ENCODE measurements around the gene DNASE2B.

Gene DNASE2B

DNA sequence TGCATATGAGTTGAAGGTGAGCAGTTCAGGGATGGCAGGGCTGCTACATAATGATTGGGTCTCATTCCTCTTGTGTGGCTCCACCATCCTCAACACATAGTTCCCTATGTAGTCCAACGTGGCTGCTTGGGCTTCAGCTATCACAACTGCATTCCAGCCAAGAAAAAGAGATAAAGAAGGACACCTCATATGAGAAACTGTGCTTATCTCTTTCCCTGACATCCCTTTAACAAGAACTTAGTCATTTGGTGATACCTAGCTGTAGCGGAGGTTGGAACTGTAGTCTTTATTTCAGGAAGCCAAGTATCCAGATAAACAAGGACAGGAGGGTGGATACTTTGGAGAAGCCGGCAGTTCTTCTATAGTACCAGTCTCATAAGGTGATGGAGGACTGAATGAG lies 42.7 kb upstream of the DNASE2B start:
- TF ChIP-seq, protein P1, sequence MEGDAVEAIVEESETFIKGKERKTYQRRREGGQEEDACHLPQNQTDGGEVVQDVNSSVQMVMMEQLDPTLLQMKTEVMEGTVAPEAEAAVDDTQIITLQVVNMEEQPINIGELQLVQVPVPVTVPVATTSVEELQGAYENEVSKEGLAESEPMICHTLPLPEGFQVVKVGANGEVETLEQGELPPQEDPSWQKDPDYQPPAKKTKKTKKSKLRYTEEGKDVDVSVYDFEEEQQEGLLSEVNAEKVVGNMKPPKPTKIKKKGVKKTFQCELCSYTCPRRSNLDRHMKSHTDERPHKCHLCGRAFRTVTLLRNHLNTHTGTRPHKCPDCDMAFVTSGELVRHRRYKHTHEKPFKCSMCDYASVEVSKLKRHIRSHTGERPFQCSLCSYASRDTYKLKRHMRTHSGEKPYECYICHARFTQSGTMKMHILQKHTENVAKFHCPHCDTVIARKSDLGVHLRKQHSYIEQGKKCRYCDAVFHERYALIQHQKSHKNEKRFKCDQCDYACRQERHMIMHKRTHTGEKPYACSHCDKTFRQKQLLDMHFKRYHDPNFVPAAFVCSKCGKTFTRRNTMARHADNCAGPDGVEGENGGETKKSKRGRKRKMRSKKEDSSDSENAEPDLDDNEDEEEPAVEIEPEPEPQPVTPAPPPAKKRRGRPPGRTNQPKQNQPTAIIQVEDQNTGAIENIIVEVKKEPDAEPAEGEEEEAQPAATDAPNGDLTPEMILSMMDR (IDR thresholded peaks at IDR 0.05; ENCODE audit: low read length, missing control alignments), result no peak
- no peak overlapping the region for H3K4me3 ChIP-seq (replicated peaks; ENCODE audit: low read depth, low read length)
- no peak for DNase-seq (ENCODE audit: low read depth)

DNA sequence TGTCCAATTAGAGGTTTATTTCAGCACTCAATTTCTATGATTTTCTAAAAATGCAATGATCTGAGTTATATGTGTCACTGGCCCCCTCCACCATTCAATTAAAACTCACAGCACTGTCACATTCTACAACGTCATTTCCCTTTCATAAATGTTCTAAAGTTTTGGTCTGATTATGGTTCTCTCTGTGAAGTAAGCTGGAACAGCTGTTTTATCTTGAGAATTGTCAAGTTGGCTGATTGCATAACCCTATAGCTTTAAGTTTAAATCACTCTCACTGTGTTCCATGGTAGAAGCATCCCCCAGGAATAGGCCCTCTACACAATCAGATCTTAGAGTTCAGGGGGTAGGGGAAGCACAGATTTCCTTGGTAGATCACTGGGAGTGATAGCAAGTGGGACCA lies 41.4 kb upstream of the DNASE2B start:
- no peak overlapping the region for H3K4me3 ChIP-seq (replicated peaks; ENCODE audit: low read depth, low read length)
- peak; percentile 64 for DNase-seq (ENCODE audit: low read depth)
- TF ChIP-seq, protein P1 (IDR thresholded peaks at IDR 0.05; ENCODE audit: low read length, missing control alignments), result no peak

DNA sequence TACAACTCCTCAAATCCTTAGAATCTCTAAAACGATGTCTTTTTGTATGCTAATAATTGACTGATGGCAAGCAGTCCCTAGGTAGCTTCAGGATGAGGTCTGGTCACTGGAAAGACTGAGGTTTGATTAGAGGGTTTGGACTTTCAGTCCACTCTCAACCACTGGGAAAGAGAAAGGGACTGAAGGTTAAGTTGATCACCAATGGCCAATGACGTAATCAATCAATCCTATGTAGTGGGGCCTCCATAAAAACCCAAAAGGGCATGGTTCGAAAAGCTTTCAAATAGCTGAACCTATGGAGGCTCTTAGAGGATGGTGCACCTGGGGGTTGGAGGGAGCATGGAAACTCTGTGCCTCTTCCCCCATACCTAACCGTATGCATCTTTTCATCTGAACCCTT lies 39.6 kb upstream of the DNASE2B start:
- H3K4me3 ChIP-seq (replicated peaks; ENCODE audit: low read depth, low read length), result no peak overlapping the region
- TF ChIP-seq, protein P1 (IDR thresholded peaks at IDR 0.05; ENCODE audit: low read length, missing control alignments), result no peak
- DNase-seq (ENCODE audit: low read depth), result no peak

DNA sequence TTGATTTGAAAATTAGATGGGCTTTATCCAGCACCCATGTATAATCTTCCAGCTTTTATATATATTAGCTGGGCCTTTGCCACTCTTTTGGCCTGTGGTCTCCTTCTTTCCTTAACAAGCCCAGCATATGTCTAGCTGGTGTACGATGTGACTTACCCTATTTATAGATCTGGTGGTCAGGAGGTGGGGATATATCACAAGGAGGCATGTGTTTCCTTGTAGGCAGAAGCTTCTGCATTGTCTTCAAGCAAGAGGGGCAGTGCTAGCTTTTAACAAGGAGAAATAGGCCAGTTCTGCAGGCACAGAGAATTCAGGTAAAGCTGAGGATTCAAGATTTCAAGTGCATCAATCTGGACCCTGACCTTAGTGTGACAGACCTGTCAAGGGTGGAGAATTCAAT lies 38.0 kb upstream of the DNASE2B start:
- H3K4me3 ChIP-seq (replicated peaks; ENCODE audit: low read depth, low read length), result no peak overlapping the region
- TF ChIP-seq, protein P1 (IDR thresholded peaks at IDR 0.05; ENCODE audit: low read length, missing control alignments), result no peak
- no peak for DNase-seq (ENCODE audit: low read depth)

DNA sequence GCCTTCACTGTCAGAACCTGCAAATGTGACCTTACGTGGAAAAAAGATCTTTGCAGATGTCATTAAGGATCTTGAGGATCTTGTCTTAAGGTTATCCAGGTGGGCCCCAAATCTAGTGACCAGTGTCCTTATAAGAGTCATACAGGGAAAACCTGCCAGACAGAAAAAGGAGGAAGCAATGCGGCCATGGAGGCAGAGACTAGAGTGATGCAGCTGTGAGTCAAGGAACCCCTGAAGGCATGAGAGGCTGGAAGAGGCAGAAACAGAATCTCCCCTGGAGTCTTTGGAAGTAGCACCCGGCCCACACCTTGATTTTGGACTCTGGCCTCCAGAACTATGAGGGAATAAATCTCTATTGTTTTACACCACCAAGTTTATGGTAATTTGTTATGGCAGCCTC lies 36.5 kb upstream of the DNASE2B start:
- no peak overlapping the region for H3K4me3 ChIP-seq (replicated peaks; ENCODE audit: low read depth, low read length)
- TF ChIP-seq, protein P1 (IDR thresholded peaks at IDR 0.05; ENCODE audit: low read length, missing control alignments), result no peak
- DNase-seq (ENCODE audit: low read depth), result no peak

DNA sequence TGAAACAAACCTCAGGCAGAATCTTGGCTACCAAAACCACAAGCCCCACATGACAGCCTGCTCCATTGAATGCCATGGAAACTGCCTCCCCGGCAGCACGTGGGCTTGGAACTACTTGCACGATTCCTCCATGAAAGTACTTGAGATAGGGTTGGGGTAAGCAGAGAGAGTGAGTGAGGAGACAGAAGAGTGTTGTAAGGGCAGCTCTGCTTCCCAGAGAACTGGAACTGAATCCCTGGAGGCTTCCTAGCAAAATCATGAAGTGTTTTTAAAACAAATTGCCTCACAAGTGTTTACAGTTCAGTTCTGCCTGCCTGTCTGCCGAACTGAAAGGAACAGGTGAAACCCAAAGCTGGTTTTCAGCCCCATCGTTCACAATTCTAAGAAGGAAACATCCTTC lies 35.3 kb upstream of the DNASE2B start:
- no peak for DNase-seq (ENCODE audit: low read depth)
- TF ChIP-seq, protein P1 (IDR thresholded peaks at IDR 0.05; ENCODE audit: low read length, missing control alignments), result no peak
- H3K4me3 ChIP-seq (replicated peaks; ENCODE audit: low read depth, low read length), result no peak overlapping the region

DNA sequence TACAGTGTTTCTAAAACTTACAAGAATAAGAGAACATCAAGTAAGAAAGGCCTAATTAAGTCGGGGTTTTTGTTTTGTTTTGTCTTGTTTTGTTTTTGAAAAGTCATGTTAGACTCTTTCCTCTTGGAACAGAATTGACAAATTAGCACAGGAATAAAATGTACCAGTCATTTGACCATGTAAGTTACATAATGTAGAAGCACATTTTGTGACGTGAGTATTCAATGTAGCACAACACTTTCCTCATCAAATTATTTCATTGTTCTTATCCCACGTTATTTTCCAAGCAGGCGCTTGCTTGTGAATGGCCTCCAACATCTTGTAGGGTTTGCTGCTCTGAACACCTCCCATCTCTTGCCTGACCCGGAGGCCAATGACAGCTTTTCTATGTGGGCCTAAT lies 34.7 kb upstream of the DNASE2B start:
- TF ChIP-seq, protein P1 (IDR thresholded peaks at IDR 0.05; ENCODE audit: low read length, missing control alignments), result no peak
- DNase-seq (ENCODE audit: low read depth), result no peak
- no peak overlapping the region for H3K4me3 ChIP-seq (replicated peaks; ENCODE audit: low read depth, low read length)

All from fibroblast of pulmonary artery (primary cell).